HCT116 (cell line): ENCODE data around the gene RYR2. TPM values are rescaled to one million over a fixed set of nuclear protein-coding genes. Genes with fewer than 3 reads are reported as not detected.

Experiments used
- ATAC-seq: fragments of 200-7000 bp; cut with Tn5 transposase; 2 replicates; pipeline ENCODE4 v1.9.1; 2020; ENCODE audit warnings: mild to moderate bottlenecking, moderate library complexity
- BruUV-seq: library from RNA; stranded (reverse); fragments of 400-500 nt; replicated peaks from 2 replicates; lab custom pipeline; 2021; lab: Mats Ljungman, UMichigan
- CTCF ChIA-PET: fragments of 300-600 bp; sonication (Branson Sonifier 250); formaldehyde crosslinking; loops from one replicate; lab custom pipeline; 2021; ENCODE audit warnings: antibody characterized with exemption; lab: Charles Lee
- POLR2A ChIA-PET: fragments of 300-600, 350-600 bp; sonication (Branson Sonifier 250); formaldehyde crosslinking; loops from one replicate; lab custom pipeline; 2021; ENCODE audit warnings: antibody characterized with exemption; lab: Charles Lee
- RAD21 ChIA-PET, 2 experiments: fragments of 300-600 bp; sonication (Branson Sonifier 250); formaldehyde crosslinking; loops; one replicate each; lab custom pipeline; 2023; ENCODE audit warnings: low total read pairs in 2 of 2; ENCODE audit not compliant: uncharacterized antibody in 2 of 2, unreplicated experiment in 2 of 2, low non-redundant PET in 1 of 2; lab: Charles Lee
- DNase-seq: peaks from one replicate; pipeline ENCODE4 v3.0.0-alpha.2; 2010; ENCODE audit warnings: low read depth, low spot score
- H2AFZ ChIP-seq: fragments of 200-600 bp; shearing (Covaris generic), sonication (generic); 2 replicates; pipeline ENCODE4 v1.6.1; 2017; ENCODE audit warnings: low read depth, mixed run types, mixed read lengths, antibody characterized with exemption, low read length; ENCODE audit not compliant: poor library complexity, severe bottlenecking
- H3K27ac ChIP-seq: 2 replicates; pipeline ENCODE4 v1.5.1; 2012; ENCODE audit warnings: low read depth, low read length
- H3K27me3 ChIP-seq: fragments of 200-600 bp; sonication (generic); 2 replicates; pipeline ENCODE4 v1.6.1; 2016; ENCODE audit warnings: mixed run types, low read length, mixed read lengths; ENCODE audit not compliant: insufficient read depth
- H3K36me3 ChIP-seq, 2 experiments: fragments of 200-500 bp in 1 of 2; fragments of 200-600 bp in 1 of 2; sonication (Bioruptor generic) in 1 of 2; sonication (generic) in 1 of 2; 2 replicates each; pipeline versions ENCODE4 v1.5.1 to v1.6.1; 2014 to 2016; ENCODE audit warnings: low read length in 2 of 2, inconsistent platforms in 1 of 2, mixed read lengths in 1 of 2, mixed run types in 1 of 2; ENCODE audit not compliant: insufficient read depth in 2 of 2, control insufficient read depth in 1 of 2
- H3K4me1 ChIP-seq, 2 experiments: fragments of 200-600 bp in 1 of 2; sonication (generic) in 1 of 2; 2 replicates each; pipeline versions ENCODE4 v1.5.1 to v1.6.1; 2012 to 2017; ENCODE audit warnings: low read length in 2 of 2, inconsistent platforms in 1 of 2, mild to moderate bottlenecking in 1 of 2, mixed read lengths in 1 of 2, mixed run types in 1 of 2, moderate library complexity in 1 of 2; ENCODE audit not compliant: insufficient read depth in 2 of 2, control insufficient read depth in 1 of 2
- H3K4me2 ChIP-seq: fragments of 200-600 bp; sonication (generic); 2 replicates; pipeline ENCODE4 v1.6.1; 2017; ENCODE audit warnings: mixed run types, low read length, mixed read lengths
- H3K4me3 ChIP-seq, 2 experiments: fragments of 200-600 bp in 1 of 2; sonication (generic) in 1 of 2; replicated peaks in 1 of 2; 2 replicates each; pipeline ENCODE4 v1.5.1; 2011 to 2016; ENCODE audit warnings: low read length in 2 of 2, control low read depth in 1 of 2, low read depth in 1 of 2, mild to moderate bottlenecking in 1 of 2, mixed read lengths in 1 of 2, mixed run types in 1 of 2
- H3K79me2 ChIP-seq: fragments of 200-600 bp; sonication (generic); 2 replicates; pipeline ENCODE4 v1.6.1; 2017; ENCODE audit warnings: mild to moderate bottlenecking, mixed run types, low read length, moderate library complexity, mixed read lengths; ENCODE audit not compliant: insufficient read depth
- H3K9ac ChIP-seq: fragments of 200-600 bp; sonication (generic); 2 replicates; pipeline ENCODE4 v1.6.1; 2016; ENCODE audit warnings: low read length, mixed read lengths
- H3K9me2 ChIP-seq: fragments of 200-600 bp; sonication (generic), shearing (Covaris generic); 2 replicates; pipeline ENCODE4 v1.6.1; 2017; ENCODE audit warnings: mixed run types, mild to moderate bottlenecking, moderate library complexity; ENCODE audit not compliant: insufficient read depth
- H3K9me3 ChIP-seq, 2 experiments: fragments of 200-500 bp in 1 of 2; fragments of 200-600 bp in 1 of 2; sonication (Bioruptor generic) in 1 of 2; sonication (generic) in 1 of 2; 2 replicates each; pipeline ENCODE4 v1.6.1; 2014 to 2017; ENCODE audit warnings: low read length in 2 of 2, mixed read lengths in 2 of 2, inconsistent platforms in 1 of 2, low read depth in 1 of 2, mild to moderate bottlenecking in 1 of 2, mixed run types in 1 of 2, moderate library complexity in 1 of 2; ENCODE audit not compliant: control insufficient read depth in 1 of 2, insufficient read depth in 1 of 2
- H4K20me1 ChIP-seq: fragments of 200-600 bp; sonication (generic), shearing (Covaris generic); 2 replicates; pipeline ENCODE4 v1.6.1; 2017; ENCODE audit warnings: mixed run types, mild to moderate bottlenecking, moderate library complexity; ENCODE audit not compliant: insufficient read depth
- ATF3 ChIP-seq: IDR thresholded peaks from 2 replicates; pipeline ENCODE4 v1.6.1; 2012
- CBX3 ChIP-seq: IDR thresholded peaks from 2 replicates; pipeline ENCODE4 v1.6.1; 2012; ENCODE audit warnings: low read depth
- CEBPB ChIP-seq: IDR thresholded peaks from 2 replicates; pipeline ENCODE4 v1.6.1; 2012; ENCODE audit warnings: low read depth
- EGR1 ChIP-seq: IDR thresholded peaks from 2 replicates; pipeline ENCODE4 v1.6.1; 2012; ENCODE audit warnings: low read depth
- ELF1 ChIP-seq: IDR thresholded peaks from 2 replicates; pipeline ENCODE4 v1.6.1; 2012; ENCODE audit warnings: low read depth, borderline replicate concordance
- EZH2 ChIP-seq: fragments of 200-600 bp; sonication (generic); IDR thresholded peaks from 2 replicates; pipeline ENCODE4 v1.6.1; 2017; ENCODE audit warnings: antibody characterized with exemption, mixed run types
- EZH2phosphoT487 ChIP-seq: fragments of 200-600 bp; IDR thresholded peaks from 2 replicates; pipeline ENCODE4 v1.6.1; 2018; ENCODE audit warnings: antibody characterized with exemption, borderline replicate concordance
- FOSL1 ChIP-seq: IDR thresholded peaks from 2 replicates; pipeline ENCODE4 v1.6.1; 2012; ENCODE audit warnings: low read depth
- JUND ChIP-seq: IDR thresholded peaks from 2 replicates; pipeline ENCODE4 v1.6.1; 2012
- POLR2A ChIP-seq: IDR thresholded peaks from 2 replicates; pipeline ENCODE4 v1.7.0; 2011; ENCODE audit warnings: borderline replicate concordance; ENCODE audit not compliant: insufficient read depth, insufficient read length; ENCODE audit errors: extremely low read depth
- RAD21 ChIP-seq: IDR thresholded peaks from 2 replicates; pipeline ENCODE4 v1.6.1; 2012; ENCODE audit warnings: low read depth, mild to moderate bottlenecking
- REST ChIP-seq: IDR thresholded peaks from 2 replicates; pipeline ENCODE4 v1.6.1; 2012; ENCODE audit warnings: low read depth
- SIN3A ChIP-seq: IDR thresholded peaks from 2 replicates; pipeline ENCODE4 v1.6.1; 2012; ENCODE audit warnings: low read depth
- SP1 ChIP-seq: IDR thresholded peaks from 2 replicates; pipeline ENCODE4 v1.6.1; 2012; ENCODE audit warnings: low read depth
- SRF ChIP-seq: IDR thresholded peaks from 2 replicates; pipeline ENCODE4 v1.6.1; 2012; ENCODE audit warnings: low read depth
- TCF7L2 ChIP-seq: IDR thresholded peaks from 2 replicates; pipeline ENCODE4 v1.7.0; 2011; ENCODE audit warnings: borderline replicate concordance, inconsistent platforms; ENCODE audit not compliant: insufficient read depth, insufficient read length; ENCODE audit errors: extremely low read depth
- YY1 ChIP-seq: IDR thresholded peaks from 2 replicates; pipeline ENCODE4 v1.6.1; 2011; ENCODE audit warnings: low read length, low read depth, moderate library complexity, mild to moderate bottlenecking; ENCODE audit not compliant: insufficient replicate concordance; ENCODE audit errors: extremely low read depth
- ZNF274 ChIP-seq: fragments of 200-500 bp; sonication (Bioruptor generic); IDR thresholded peaks from 2 replicates; pipeline ENCODE4 v1.6.1; 2014; ENCODE audit warnings: mild to moderate bottlenecking, low read depth, low read length, inconsistent platforms
- intact Hi-C: fragments of 100-400 bp; cut with micrococcal nuclease; formaldehyde crosslinking; loops from 2 replicates; pipeline ENCODE4 v1.10.0; 2022
- total RNA-seq: library from RNA; stranded (reverse); gene quantifications from one replicate; pipeline ENCODE4 v1.2.1, GENCODE V29; 2021; ENCODE audit not compliant: unreplicated experiment
- TF ChIP-seq, protein P1 (sequence below), 3 experiments: fragments of 200-600 bp in 1 of 3; sonication (generic) in 1 of 3; IDR thresholded peaks in 2 of 3; conservative IDR thresholded peaks in 1 of 3; 2 replicates each; pipeline ENCODE4 v1.5.1; 2012 to 2017; ENCODE audit warnings: low read depth in 2 of 3, low read length in 2 of 3, antibody characterized with exemption in 1 of 3, borderline replicate concordance in 1 of 3, control low read depth in 1 of 3, mild to moderate bottlenecking in 1 of 3, mixed read lengths in 1 of 3, mixed run types in 1 of 3, moderate library complexity in 1 of 3; ENCODE audit not compliant: insufficient read depth in 1 of 3
- TF ChIP-seq, protein P2 (sequence below): IDR thresholded peaks from 2 replicates; pipeline ENCODE4 v1.6.1; 2012

Gene RYR2
- total RNA-seq, 1 experiment from 2014 or later = 0.02 TPM

- no peaks in the 10 kb centered on the region for H3K79me2 ChIP-seq
- H3K9ac ChIP-seq = no peak overlapping the region
- CTCF ChIA-PET = no interaction called here
- TF ChIP-seq SIN3A (no peak), EZH2 (no peak), CBX3 (no peak), YY1 (no peak), POLR2A (no peak), REST (no peak), ATF3 (no peak), SRF (no peak), CEBPB (no peak), ELF1 (no peak), EZH2phosphoT487 (no peak), SP1 (no peak), JUND (no peak), EGR1 (no peak), FOSL1 (no peak), TCF7L2 (no peak), RAD21 (no peak), ZNF274 (no peak)
- TF ChIP-seq, protein P1, sequence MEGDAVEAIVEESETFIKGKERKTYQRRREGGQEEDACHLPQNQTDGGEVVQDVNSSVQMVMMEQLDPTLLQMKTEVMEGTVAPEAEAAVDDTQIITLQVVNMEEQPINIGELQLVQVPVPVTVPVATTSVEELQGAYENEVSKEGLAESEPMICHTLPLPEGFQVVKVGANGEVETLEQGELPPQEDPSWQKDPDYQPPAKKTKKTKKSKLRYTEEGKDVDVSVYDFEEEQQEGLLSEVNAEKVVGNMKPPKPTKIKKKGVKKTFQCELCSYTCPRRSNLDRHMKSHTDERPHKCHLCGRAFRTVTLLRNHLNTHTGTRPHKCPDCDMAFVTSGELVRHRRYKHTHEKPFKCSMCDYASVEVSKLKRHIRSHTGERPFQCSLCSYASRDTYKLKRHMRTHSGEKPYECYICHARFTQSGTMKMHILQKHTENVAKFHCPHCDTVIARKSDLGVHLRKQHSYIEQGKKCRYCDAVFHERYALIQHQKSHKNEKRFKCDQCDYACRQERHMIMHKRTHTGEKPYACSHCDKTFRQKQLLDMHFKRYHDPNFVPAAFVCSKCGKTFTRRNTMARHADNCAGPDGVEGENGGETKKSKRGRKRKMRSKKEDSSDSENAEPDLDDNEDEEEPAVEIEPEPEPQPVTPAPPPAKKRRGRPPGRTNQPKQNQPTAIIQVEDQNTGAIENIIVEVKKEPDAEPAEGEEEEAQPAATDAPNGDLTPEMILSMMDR (IDR thresholded peaks at IDR 0.05 in 2 of 3, conservative IDR thresholded peaks at IDR 0.05 in 1 of 3; ENCODE audit: borderline replicate concordance in 1 of 3, insufficient read depth in 1 of 3, low read depth in 2 of 3, low read length in 2 of 3) = no peak
- TF ChIP-seq, protein P2, sequence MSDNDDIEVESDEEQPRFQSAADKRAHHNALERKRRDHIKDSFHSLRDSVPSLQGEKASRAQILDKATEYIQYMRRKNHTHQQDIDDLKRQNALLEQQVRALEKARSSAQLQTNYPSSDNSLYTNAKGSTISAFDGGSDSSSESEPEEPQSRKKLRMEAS = no peak
- TF ChIP-seq, all 23 proteins: peak for 0
- Histone ChIP-seq H3K4me1 (no peaks in the 10 kb centered on the region), H3K4me2 (no peak overlapping the region), H2AFZ (no peak overlapping the region), H3K36me3 (no peaks in the 10 kb centered on the region), H4K20me1 (no peaks in the 10 kb centered on the region), H3K9me3 (no peaks in the 10 kb centered on the region), H3K27ac (no peak overlapping the region), H3K27me3 (no peaks in the 10 kb centered on the region), H3K9me2 (no peaks in the 10 kb centered on the region), H3K4me3 (no peak overlapping the region)
- DNase-seq (no peak), ATAC-seq (no peak)
- intact Hi-C loops = no loop called here
- BruUV-seq = no TSS peak
- RAD21 ChIA-PET = no interaction called here
- POLR2A ChIA-PET = no interaction called here
These were observed 97.7 kb downstream of the RYR2 start for GRCh38 chr1:237139732-237140131.
